Thoracic aorta (tissue), 2 donors: ENCODE data around the gene NRAS. TPM values are rescaled to one million over a fixed set of nuclear protein-coding genes. Genes with fewer than 3 reads are reported as not detected.
"Not testable (repeated sequence)": the region's sequence is repeated elsewhere in the genome, so short reads cannot be mapped to it uniquely, and the experiment has no call there.

Source experiments
- ATAC-seq: fragments of 150-250 bp; one replicate; pipeline ENCODE4 v1.8.0; 2017; ENCODE audit warnings: low read depth; ENCODE audit not compliant: insufficient number of reproducible peaks, low FRiP score
- DNase-seq: peaks from one replicate; pipeline ENCODE4 v3.0.0-alpha.2; 2020; ENCODE audit warnings: low spot score
- H3K27ac ChIP-seq, 2 donors: fragments of 200-600 bp; sonication (generic); 1 replicate in 1 of 2; 2 replicates in 1 of 2; pipeline ENCODE4 v1.5.1; 2016; ENCODE audit warnings: mild to moderate bottlenecking in 2 of 2, moderate library complexity in 2 of 2
- H3K27me3 ChIP-seq: fragments of 200-600 bp; sonication (generic); replicated peaks from 2 replicates; pipeline ENCODE4 v1.6.0; 2016; ENCODE audit warnings: mild to moderate bottlenecking; ENCODE audit not compliant: insufficient read depth
- H3K36me3 ChIP-seq: fragments of 200-600 bp; sonication (generic); one replicate; pipeline ENCODE4 v1.5.1; 2016
- H3K4me1 ChIP-seq, 2 donors: fragments of 200-600 bp; sonication (generic); 1 replicate in 1 of 2; 2 replicates in 1 of 2; pipeline versions ENCODE4 v1.5.1 to v1.6.0; 2016; ENCODE audit warnings: low read depth in 2 of 2, mild to moderate bottlenecking in 1 of 2; ENCODE audit not compliant: control insufficient read depth in 1 of 2
- H3K4me3 ChIP-seq: fragments of 200-600 bp; sonication (generic); 2 replicates; pipeline ENCODE4 v1.5.1; 2016; ENCODE audit warnings: mild to moderate bottlenecking
- H3K9me3 ChIP-seq: fragments of 200-600 bp; sonication (generic); 2 replicates; pipeline ENCODE4 v1.5.1; 2016
- CTCF ChIP-seq: fragments of 200-600 bp; sonication (generic); IDR thresholded peaks from one replicate; pipeline ENCODE4 v1.5.1; 2019; ENCODE audit warnings: antibody characterized with exemption
- total RNA-seq, 2 donors: library from RNA; depleted of rRNA; stranded (reverse); fragments of >200 nt; gene quantifications; one replicate each; pipeline versions ENCODE4 v1.1.0 to v1.2.3, GENCODE V29; 2016

The NRAS gene
- total RNA-seq, 2 donors from 2014 or later, result 11.4 to 24.8 TPM

- no peaks in the 10 kb centered on the region for H3K9me3 ChIP-seq
- TF ChIP-seq CTCF, result no peak
- peak overlapping the region; percentile 76 for H3K4me3 ChIP-seq
- no peaks in the 10 kb centered on the region for H3K27me3 ChIP-seq
- no peak for ATAC-seq
- peak; percentile 13 for DNase-seq
- peak overlapping the region; percentile 92 to 100 for H3K27ac ChIP-seq
- no peaks in the 10 kb centered on the region for H3K36me3 ChIP-seq
- peaks cover 38 to 55% of the 10 kb centered on the region in 2 donors for H3K4me1 ChIP-seq
Measured at GRCh38 chr1:114756949-114757454, 40.4 kb upstream of the NRAS start.

DNA sequence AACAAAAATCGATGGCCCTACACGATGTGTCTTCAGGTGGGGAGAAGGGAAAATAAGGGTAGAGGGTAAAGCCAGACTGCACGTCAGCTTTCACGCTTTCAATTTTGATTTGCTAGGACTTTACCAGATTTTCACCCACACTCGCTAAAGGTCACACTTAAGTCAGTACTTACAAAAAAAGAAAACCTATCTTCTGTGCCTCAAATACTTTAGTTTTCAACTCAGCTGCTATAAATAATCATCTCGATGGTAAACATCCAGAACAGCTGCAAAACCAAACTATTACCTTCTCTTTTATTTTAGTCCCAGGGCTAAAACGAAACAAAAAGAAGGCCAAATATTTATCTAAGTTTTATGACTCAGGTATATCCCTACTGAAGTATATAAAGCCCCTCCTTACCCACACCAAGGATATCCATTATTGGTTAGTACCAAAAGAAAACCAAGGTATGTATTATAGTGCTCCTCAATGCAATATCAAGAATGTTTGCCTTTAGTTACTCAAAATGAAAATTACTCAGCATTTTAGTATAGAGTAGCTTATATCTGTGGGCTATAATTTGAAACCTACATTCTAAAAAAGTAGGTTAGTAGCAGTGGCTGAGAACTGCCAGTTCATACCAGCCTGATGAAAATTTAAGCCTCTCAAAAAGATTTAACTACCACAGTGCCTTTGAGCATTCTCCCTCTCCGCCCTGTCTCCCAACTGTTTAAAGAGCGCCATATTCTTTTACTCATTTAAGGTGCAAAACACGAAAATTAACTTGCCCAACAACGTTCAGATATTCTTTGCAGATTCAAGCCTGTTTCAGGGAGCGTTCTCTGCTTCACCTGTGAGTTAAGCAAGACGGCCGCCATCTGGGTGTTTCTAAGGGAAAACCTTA is 39.7 kb upstream of the NRAS start:
- DNase-seq (no peak), ATAC-seq (no peak)
- peaks cover 45 to 63% of the 10 kb centered on the region in 2 donors for H3K4me1 ChIP-seq
- peak overlapping the region; percentile 92 to 100 for H3K27ac ChIP-seq
- H3K27me3 ChIP-seq, result no peaks in the 10 kb centered on the region
- H3K4me3 ChIP-seq, result peak overlapping the region; percentile 76
- no peaks in the 10 kb centered on the region for H3K36me3 ChIP-seq
- H3K9me3 ChIP-seq, result no peaks in the 10 kb centered on the region
- TF ChIP-seq CTCF, result no peak

GRCh38 chr1:114755006-114755931 is 38.7 kb upstream of the NRAS start:
- TF ChIP-seq CTCF, result no peak
- DNase-seq (no peak), ATAC-seq (no peak)
- peaks cover 54 to 72% of the 10 kb centered on the region in 2 donors for H3K4me1 ChIP-seq
- no peaks in the 10 kb centered on the region for H3K27me3 ChIP-seq
- H3K9me3 ChIP-seq, result no peaks in the 10 kb centered on the region
- peak overlapping the region; percentile 76 for H3K4me3 ChIP-seq
- H3K36me3 ChIP-seq, result no peaks in the 10 kb centered on the region
- H3K27ac ChIP-seq, result peak overlapping the region in 1 of 2 donors; percentile 92

- H3K4me1 ChIP-seq, result peaks cover 59 to 85% of the 10 kb centered on the region in 2 donors
- not testable (repeated sequence) for DNase-seq, H3K4me3 ChIP-seq, H3K27ac ChIP-seq, H3K9me3 ChIP-seq, ATAC-seq, H3K36me3 ChIP-seq, H3K27me3 ChIP-seq
Measured at GRCh38 chr1:114753702-114754101, 37.1 kb upstream of the NRAS start.

GRCh38 chr1:114753143-114753542 is 36.6 kb upstream of the NRAS start:
- Histone ChIP-seq H3K9me3 (no peaks in the 10 kb centered on the region), H3K27me3 (no peaks in the 10 kb centered on the region), H3K4me1 (peaks cover 62 to 85% of the 10 kb centered on the region in 2 donors), H3K4me3 (no peak overlapping the region), H3K36me3 (peaks cover 8% of the 10 kb centered on the region), H3K27ac (no peak overlapping the region)
- no peak for ATAC-seq
- TF ChIP-seq CTCF, result no peak
- no peak for DNase-seq
